Activated B cell treated with CpG ODN at 0.5 μM for 24 hours (primary cell): ENCODE results near the gene MYO9B. TPM values are rescaled to one million over a fixed set of nuclear protein-coding genes. Genes with fewer than 3 reads are reported as not detected.
A peak's percentile ranks its signal among the peaks of the same experiment; 100 is the strongest.

Source experiments
- ATAC-seq: fragments of 200-7000 bp; cut with Tn5 transposase; one replicate; pipeline ENCODE4 v1.10.0; 2021; ENCODE audit warnings: low read depth, mild to moderate bottlenecking, moderate library complexity
- CTCF ChIA-PET: fragments of 350-600 bp; sonication (Branson Sonifier 250); formaldehyde crosslinking; loops from one replicate; lab custom pipeline; 2021; ENCODE audit warnings: antibody characterized with exemption; lab: Charles Lee
- POLR2A ChIA-PET: fragments of 350-600 bp; sonication (Branson Sonifier 250); formaldehyde crosslinking; loops from one replicate; lab custom pipeline; 2021; ENCODE audit warnings: antibody characterized with exemption; lab: Charles Lee
- DNase-seq: peaks from one replicate; pipeline ENCODE4 v3.0.0; 2022
- H3K27ac Mint-ChIP-seq: one replicate; pipeline ENCODE4 v1.8.0; 2020; ENCODE audit warnings: mixed read lengths
- H3K27me3 Mint-ChIP-seq: one replicate; pipeline ENCODE4 v1.8.0; 2021; ENCODE audit warnings: mixed read lengths
- H3K36me3 Mint-ChIP-seq: one replicate; pipeline ENCODE4 v1.8.0; 2021; ENCODE audit warnings: low read depth, mixed read lengths
- H3K4me1 Mint-ChIP-seq: one replicate; pipeline ENCODE4 v1.8.0; 2021; ENCODE audit warnings: mixed read lengths
- H3K4me3 Mint-ChIP-seq: one replicate; pipeline ENCODE4 v1.8.0; 2020; ENCODE audit warnings: mild to moderate bottlenecking, mixed read lengths
- H3K9me3 Mint-ChIP-seq: one replicate; pipeline ENCODE4 v1.8.0; 2020; ENCODE audit warnings: mixed read lengths
- intact Hi-C: fragments of 100-400 bp; cut with micrococcal nuclease; formaldehyde crosslinking; loops from one replicate; pipeline ENCODE4 v1.15.1; 2024
- total RNA-seq: library from RNA; stranded (reverse); gene quantifications from 2 replicates; pipeline ENCODE4 v1.2.3, GENCODE V29; 2022
- TF ChIP-seq, protein P1 (sequence below): fragments of 200-600 bp; IDR thresholded peaks from one replicate; pipeline ENCODE4 v1.8.0; 2022; ENCODE audit warnings: antibody characterized with exemption, mild to moderate bottlenecking

The MYO9B gene
- total RNA-seq, 1 donor from 2014 or later: 239 TPM

GRCh38 chr19:17108453-17108784, 32.8 kb downstream of the MYO9B start:
- no peak for DNase-seq
- intact Hi-C loops: no loop called here
- Mint-ChIP-seq H3K27ac (peak overlapping the region; percentile 86), H3K9me3 (no peaks in the 10 kb centered on the region), H3K27me3 (no peaks in the 10 kb centered on the region), H3K4me1 (peaks cover 94% of the 10 kb centered on the region), H3K36me3 (peaks cover 53% of the 10 kb centered on the region), H3K4me3 (peak overlapping the region; percentile 53)
- CTCF ChIA-PET: no interaction called here
- no peak for ATAC-seq
- POLR2A ChIA-PET: interaction anchor here (0.6 to 6.9 kb wide), 4 partner anchors 16 to 62 kb away, joined by 3 to 53 read pairs (median 10); partner anchors contain the start of gene MYO9B
- TF ChIP-seq, protein P1, sequence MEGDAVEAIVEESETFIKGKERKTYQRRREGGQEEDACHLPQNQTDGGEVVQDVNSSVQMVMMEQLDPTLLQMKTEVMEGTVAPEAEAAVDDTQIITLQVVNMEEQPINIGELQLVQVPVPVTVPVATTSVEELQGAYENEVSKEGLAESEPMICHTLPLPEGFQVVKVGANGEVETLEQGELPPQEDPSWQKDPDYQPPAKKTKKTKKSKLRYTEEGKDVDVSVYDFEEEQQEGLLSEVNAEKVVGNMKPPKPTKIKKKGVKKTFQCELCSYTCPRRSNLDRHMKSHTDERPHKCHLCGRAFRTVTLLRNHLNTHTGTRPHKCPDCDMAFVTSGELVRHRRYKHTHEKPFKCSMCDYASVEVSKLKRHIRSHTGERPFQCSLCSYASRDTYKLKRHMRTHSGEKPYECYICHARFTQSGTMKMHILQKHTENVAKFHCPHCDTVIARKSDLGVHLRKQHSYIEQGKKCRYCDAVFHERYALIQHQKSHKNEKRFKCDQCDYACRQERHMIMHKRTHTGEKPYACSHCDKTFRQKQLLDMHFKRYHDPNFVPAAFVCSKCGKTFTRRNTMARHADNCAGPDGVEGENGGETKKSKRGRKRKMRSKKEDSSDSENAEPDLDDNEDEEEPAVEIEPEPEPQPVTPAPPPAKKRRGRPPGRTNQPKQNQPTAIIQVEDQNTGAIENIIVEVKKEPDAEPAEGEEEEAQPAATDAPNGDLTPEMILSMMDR: no peak

GRCh38 chr19:17109300-17109699, 33.7 kb downstream of the MYO9B start:
- TF ChIP-seq, protein P1: no peak
- CTCF ChIA-PET: interaction anchor here (1.0 kb wide), 1 partner anchor 16 kb away, joined by 3 read pairs; no protein-coding TSS in a partner anchor
- Mint-ChIP-seq H3K27ac (peak overlapping the region; percentile 80), H3K36me3 (peaks cover 52% of the 10 kb centered on the region), H3K9me3 (no peaks in the 10 kb centered on the region), H3K27me3 (no peaks in the 10 kb centered on the region), H3K4me3 (peak overlapping the region; percentile 76), H3K4me1 (peaks cover 92% of the 10 kb centered on the region)
- DNase-seq (no peak), ATAC-seq (no peak)
- intact Hi-C loops: no loop called here
- POLR2A ChIA-PET: interaction anchor here (0.7 to 6.9 kb wide), 10 partner anchors 12 to 157 kb away, joined by 3 to 53 read pairs (median 6); partner anchors contain the start of gene MYO9B

- peak overlapping the region; percentile 80 for H3K27ac Mint-ChIP-seq
- no peaks in the 10 kb centered on the region for H3K9me3 Mint-ChIP-seq
- CTCF ChIA-PET: interaction anchor here (1.0 to 1.2 kb wide), 3 partner anchors 12 to 74 kb away, joined by 3 read pairs; no protein-coding TSS in a partner anchor
- H3K4me1 Mint-ChIP-seq: peaks cover 88% of the 10 kb centered on the region
- peaks cover 55% of the 10 kb centered on the region for H3K36me3 Mint-ChIP-seq
- POLR2A ChIA-PET: interaction anchor here (0.5 to 6.9 kb wide), 13 partner anchors 12 to 781 kb away, joined by 3 to 53 read pairs (median 4); partner anchors contain the start of gene MYO9B
- TF ChIP-seq, protein P1: no peak
- ATAC-seq (peak; percentile 73), DNase-seq (peak; percentile 70)
- no peaks in the 10 kb centered on the region for H3K27me3 Mint-ChIP-seq
- intact Hi-C loops: loop anchor here (1.0 to 2.0 kb wide), 3 partner anchors 15 to 35 kb away; partner anchors contain the start of genes HAUS8 and MYO9B
- peak overlapping the region; percentile 76 for H3K4me3 Mint-ChIP-seq
Observed at GRCh38 chr19:17109962-17110598, 34.5 kb downstream of the MYO9B start.

- POLR2A ChIA-PET: interaction anchor here (0.5 to 6.9 kb wide), 13 partner anchors 14 to 781 kb away, joined by 3 to 53 read pairs (median 4); partner anchors contain the start of gene MYO9B
- CTCF ChIA-PET: interaction anchor here (1.2 kb wide), 2 partner anchors 11 to 73 kb away, joined by 3 read pairs; no protein-coding TSS in a partner anchor
- ATAC-seq: no peak
- no peaks in the 10 kb centered on the region for H3K27me3 Mint-ChIP-seq
- DNase-seq: no peak
- peaks cover 88% of the 10 kb centered on the region for H3K4me1 Mint-ChIP-seq
- H3K9me3 Mint-ChIP-seq: no peaks in the 10 kb centered on the region
- intact Hi-C loops: loop anchor here (1.0 to 2.0 kb wide), 3 partner anchors 15 to 36 kb away; partner anchors contain the start of genes HAUS8 and MYO9B
- H3K4me3 Mint-ChIP-seq: peak overlapping the region; percentile 76
- TF ChIP-seq, protein P1: no peak
- H3K36me3 Mint-ChIP-seq: peaks cover 55% of the 10 kb centered on the region
- H3K27ac Mint-ChIP-seq: peak overlapping the region; percentile 80
Observed at GRCh38 chr19:17110599-17110966, 35.0 kb downstream of the MYO9B start.

GRCh38 chr19:17111766-17112165, 36.2 kb downstream of the MYO9B start:
- Mint-ChIP-seq H3K27ac (peak overlapping the region; percentile 44), H3K27me3 (no peaks in the 10 kb centered on the region), H3K4me3 (no peak overlapping the region), H3K4me1 (peaks cover 88% of the 10 kb centered on the region), H3K36me3 (peaks cover 51% of the 10 kb centered on the region), H3K9me3 (no peaks in the 10 kb centered on the region)
- POLR2A ChIA-PET: interaction anchor here (1.1 to 6.9 kb wide), 4 partner anchors 13 to 36 kb away, joined by 3 to 53 read pairs (median 7); partner anchors contain the start of gene MYO9B
- DNase-seq: no peak
- TF ChIP-seq, protein P1: no peak
- CTCF ChIA-PET: no interaction called here
- intact Hi-C loops: loop anchor here (2.0 kb wide), 1 partner anchor 37 kb away; the partner anchor contains the start of genes HAUS8 and MYO9B
- ATAC-seq: no peak
